HepG2 (cell line): ENCODE data around the gene DNLZ. TPM values are rescaled to one million over a fixed set of nuclear protein-coding genes. Genes with fewer than 3 reads are reported as not detected.

Experiments
- KDM2A ChIP-seq: sonication (generic); formaldehyde crosslinking; IDR thresholded peaks from 2 replicates; pipeline ENCODE4 v1.4.0; 2020; ENCODE audit warnings: low read depth, missing genetic modification reagents, borderline replicate concordance
- KDM3A ChIP-seq: IDR thresholded peaks from 2 replicates; pipeline ENCODE4 v1.6.1; 2018; ENCODE audit warnings: low read depth, missing compliant biosample characterization
- KLF12 ChIP-seq: sonication (generic); formaldehyde crosslinking; IDR thresholded peaks from 2 replicates; pipeline ENCODE4 v1.4.0; 2020; ENCODE audit warnings: missing genetic modification reagents, borderline replicate concordance
- MAZ ChIP-seq, 2 experiments: sonication (generic) in 1 of 2; formaldehyde crosslinking in 1 of 2; IDR thresholded peaks; 2 replicates each; pipeline versions ENCODE4 v1.5.0 to v1.6.1; 2012 to 2020; ENCODE audit warnings: low read depth in 2 of 2, mild to moderate bottlenecking in 2 of 2, borderline replicate concordance in 1 of 2, improper control_type of control experiment in 1 of 2, low read length in 1 of 2, missing genetic modification reagents in 1 of 2, moderate library complexity in 1 of 2
- MED13 ChIP-seq: sonication (generic); formaldehyde crosslinking; IDR thresholded peaks from 2 replicates; pipeline ENCODE4 v1.5.0; 2020; ENCODE audit warnings: missing genetic modification reagents
- MYC ChIP-seq: sonication (generic); formaldehyde crosslinking; IDR thresholded peaks from 2 replicates; pipeline ENCODE4 v1.9.0; 2021; ENCODE audit warnings: missing genetic modification reagents, borderline replicate concordance
- NRL ChIP-seq: sonication (generic); formaldehyde crosslinking; IDR thresholded peaks from 2 replicates; pipeline ENCODE4 v1.5.0; 2020; ENCODE audit warnings: missing genetic modification reagents, mild to moderate bottlenecking, moderate library complexity, borderline replicate concordance
- SALL2 ChIP-seq: sonication (generic); formaldehyde crosslinking; IDR thresholded peaks from 2 replicates; pipeline ENCODE4 v1.8.1; 2023; ENCODE audit warnings: mild to moderate bottlenecking, missing genetic modification reagents, inconsistent platforms
- SMARCC2 ChIP-seq: fragments of 450-650 bp; IDR thresholded peaks from 2 replicates; pipeline ENCODE4 v1.6.1; 2017; ENCODE audit warnings: antibody characterized with exemption, mild to moderate bottlenecking
- SMC3 ChIP-seq: IDR thresholded peaks from 2 replicates; pipeline ENCODE4 v1.6.1; 2011; ENCODE audit warnings: low read length, improper control_type of control experiment
- SP2 ChIP-seq: sonication (generic); formaldehyde crosslinking; IDR thresholded peaks from 2 replicates; pipeline ENCODE4 v1.5.1; 2020; ENCODE audit warnings: mild to moderate bottlenecking, missing genetic modification reagents
- ZNF549 ChIP-seq: sonication (generic); formaldehyde crosslinking; IDR thresholded peaks from 2 replicates; pipeline ENCODE4 v1.5.0; 2020; ENCODE audit warnings: missing genetic modification reagents
- ZNF776 ChIP-seq: sonication (generic); formaldehyde crosslinking; IDR thresholded peaks from 2 replicates; pipeline ENCODE4 v1.4.0; 2020; ENCODE audit warnings: mild to moderate bottlenecking, missing genetic modification reagents
- polyA plus RNA-seq, 8 experiments: library from polyadenylated mRNA; depleted of rRNA in 3 of 8; stranded (reverse) in 7 of 8; unstranded in 1 of 8; fragments of >200 nt; fragmentation: Illumina TruSeq in 4 of 8; extraction: Trizol in 4 of 8; gene quantifications; 2 replicates each; pipeline versions ENCODE4 v1.2.1 to v1.2.3, GENCODE V29; 2011 to 2016; ENCODE audit warnings: low read depth in 4 of 8, missing spikeins in 1 of 8, mixed read lengths in 1 of 8; ENCODE audit not compliant: insufficient read depth in 1 of 8
- total RNA-seq, 5 experiments: library from RNA; depleted of rRNA; stranded (reverse); fragments of >200 nt; fragmentation: Illumina TruSeq; extraction: Trizol; gene quantifications; 2 replicates each; pipeline ENCODE4 v1.2.3, GENCODE V29; 2016; ENCODE audit warnings: low read depth in 1 of 5
- TF ChIP-seq, protein P1 (sequence below): sonication (generic); formaldehyde crosslinking; IDR thresholded peaks from 2 replicates; pipeline ENCODE4 v1.5.0; 2020; ENCODE audit warnings: missing genetic modification reagents
- TF ChIP-seq, protein P2 (sequence below): IDR thresholded peaks from 2 replicates; pipeline ENCODE4 v1.6.1; 2016; ENCODE audit warnings: mild to moderate bottlenecking
- TF ChIP-seq, protein P3 (sequence below): sonication (generic); formaldehyde crosslinking; IDR thresholded peaks from 2 replicates; pipeline ENCODE4 v1.9.0; 2021; ENCODE audit warnings: mild to moderate bottlenecking, missing genetic modification reagents
- TF ChIP-seq, protein P4 (sequence below): sonication (generic); formaldehyde crosslinking; IDR thresholded peaks from 2 replicates; pipeline ENCODE4 v1.4.0; 2020; ENCODE audit warnings: missing genetic modification reagents, borderline replicate concordance

Gene DNLZ
- total and polyA plus RNA-seq, 2 of the 13 experiments (the other 11 are each of a cell fraction or from before 2014, with no cell fraction given), result 3.4 to 8.0 TPM

DNA sequence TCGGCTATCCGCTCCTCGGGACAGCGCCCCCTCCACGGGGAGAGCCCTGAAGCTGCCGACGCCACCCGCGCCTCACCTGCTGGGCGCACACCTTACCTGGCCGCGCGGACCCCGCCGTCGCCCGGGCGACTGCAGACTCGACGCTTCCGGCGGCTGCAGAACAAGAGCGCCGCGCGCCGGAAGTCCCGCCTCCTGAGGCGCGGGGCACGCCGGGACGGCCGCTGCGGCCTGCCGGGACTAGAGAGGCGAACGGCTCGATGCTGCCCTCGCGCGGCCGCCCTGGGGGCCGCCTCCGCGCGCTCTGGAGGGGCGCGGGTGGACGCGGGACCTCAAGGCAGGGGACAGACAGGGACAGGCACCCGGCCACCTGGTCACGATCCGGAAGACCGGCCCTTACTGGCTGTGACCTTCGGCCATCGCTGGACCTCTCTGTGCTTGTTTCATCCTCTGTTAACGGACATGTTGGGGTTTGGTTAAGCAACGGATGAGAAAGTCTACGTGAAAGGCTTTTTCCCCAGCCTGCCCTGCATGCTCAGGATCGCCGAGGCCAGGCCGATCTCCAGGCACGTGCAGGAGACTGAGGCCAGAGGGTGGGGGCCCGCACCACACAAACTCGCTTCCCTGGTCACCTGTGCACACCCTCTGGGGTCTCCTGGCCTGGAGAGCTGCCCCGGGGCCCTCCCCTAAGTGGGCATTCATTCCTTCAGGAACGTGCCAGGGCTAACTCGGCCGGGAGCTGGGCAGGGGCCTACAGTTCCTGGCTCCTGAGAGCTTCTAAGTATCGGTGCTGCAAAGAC, 36.7 kb upstream of the DNLZ start, which contains the start of gene SNAPC4 (continued):
- TF ChIP-seq, protein P1, sequence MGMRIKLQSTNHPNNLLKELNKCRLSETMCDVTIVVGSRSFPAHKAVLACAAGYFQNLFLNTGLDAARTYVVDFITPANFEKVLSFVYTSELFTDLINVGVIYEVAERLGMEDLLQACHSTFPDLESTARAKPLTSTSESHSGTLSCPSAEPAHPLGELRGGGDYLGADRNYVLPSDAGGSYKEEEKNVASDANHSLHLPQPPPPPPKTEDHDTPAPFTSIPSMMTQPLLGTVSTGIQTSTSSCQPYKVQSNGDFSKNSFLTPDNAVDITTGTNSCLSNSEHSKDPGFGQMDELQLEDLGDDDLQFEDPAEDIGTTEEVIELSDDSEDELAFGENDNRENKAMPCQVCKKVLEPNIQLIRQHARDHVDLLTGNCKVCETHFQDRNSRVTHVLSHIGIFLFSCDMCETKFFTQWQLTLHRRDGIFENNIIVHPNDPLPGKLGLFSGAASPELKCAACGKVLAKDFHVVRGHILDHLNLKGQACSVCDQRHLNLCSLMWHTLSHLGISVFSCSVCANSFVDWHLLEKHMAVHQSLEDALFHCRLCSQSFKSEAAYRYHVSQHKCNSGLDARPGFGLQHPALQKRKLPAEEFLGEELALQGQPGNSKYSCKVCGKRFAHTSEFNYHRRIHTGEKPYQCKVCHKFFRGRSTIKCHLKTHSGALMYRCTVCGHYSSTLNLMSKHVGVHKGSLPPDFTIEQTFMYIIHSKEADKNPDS (CRISPR knock-in tag), result 0 out of 2 replicates have a peak, but pooled peaks have one; percentile 52
- TF ChIP-seq KDM2A (peak; percentile 87), MED13 (no peak), KLF12 (CRISPR knock-in tag) (peak; percentile 71; the same call in 1 of the 2 replicates), SMC3 (peak; percentile 24; the same call in 1 of the 2 replicates), MAZ (IDR thresholded peaks at IDR 0.05; ENCODE audit: borderline replicate concordance, low read depth, low read length) (peak; percentile 58; the same call in 1 of the 2 replicates), MAZ (CRISPR knock-in tag; IDR thresholded peaks at IDR 0.05; ENCODE audit: low read depth) (peak; percentile 86), SALL2 (CRISPR knock-in tag) (peak; percentile 88), ZNF549 (CRISPR knock-in tag) (no peak), ZNF776 (CRISPR knock-in tag) (peak; percentile 40; the same call in 1 of the 2 replicates), SP2 (CRISPR knock-in tag) (peak; percentile 94), SMARCC2 (no peak), MYC (CRISPR knock-in tag) (peak; percentile 71), KDM3A (CRISPR knock-in tag) (0 out of 2 replicates have a peak, but pooled peaks have one; percentile 62), NRL (CRISPR knock-in tag) (no peak; the same call in 1 of the 2 replicates)
- TF ChIP-seq, protein P2, sequence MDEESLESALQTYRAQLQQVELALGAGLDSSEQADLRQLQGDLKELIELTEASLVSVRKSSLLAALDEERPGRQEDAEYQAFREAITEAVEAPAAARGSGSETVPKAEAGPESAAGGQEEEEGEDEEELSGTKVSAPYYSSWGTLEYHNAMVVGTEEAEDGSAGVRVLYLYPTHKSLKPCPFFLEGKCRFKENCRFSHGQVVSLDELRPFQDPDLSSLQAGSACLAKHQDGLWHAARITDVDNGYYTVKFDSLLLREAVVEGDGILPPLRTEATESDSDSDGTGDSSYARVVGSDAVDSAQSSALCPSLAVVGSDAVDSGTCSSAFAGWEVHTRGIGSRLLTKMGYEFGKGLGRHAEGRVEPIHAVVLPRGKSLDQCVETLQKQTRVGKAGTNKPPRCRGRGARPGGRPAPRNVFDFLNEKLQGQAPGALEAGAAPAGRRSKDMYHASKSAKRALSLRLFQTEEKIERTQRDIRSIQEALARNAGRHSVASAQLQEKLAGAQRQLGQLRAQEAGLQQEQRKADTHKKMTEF (CRISPR knock-in tag), result peak; percentile 54; the same call in 1 of the 2 replicates
- TF ChIP-seq, protein P3, sequence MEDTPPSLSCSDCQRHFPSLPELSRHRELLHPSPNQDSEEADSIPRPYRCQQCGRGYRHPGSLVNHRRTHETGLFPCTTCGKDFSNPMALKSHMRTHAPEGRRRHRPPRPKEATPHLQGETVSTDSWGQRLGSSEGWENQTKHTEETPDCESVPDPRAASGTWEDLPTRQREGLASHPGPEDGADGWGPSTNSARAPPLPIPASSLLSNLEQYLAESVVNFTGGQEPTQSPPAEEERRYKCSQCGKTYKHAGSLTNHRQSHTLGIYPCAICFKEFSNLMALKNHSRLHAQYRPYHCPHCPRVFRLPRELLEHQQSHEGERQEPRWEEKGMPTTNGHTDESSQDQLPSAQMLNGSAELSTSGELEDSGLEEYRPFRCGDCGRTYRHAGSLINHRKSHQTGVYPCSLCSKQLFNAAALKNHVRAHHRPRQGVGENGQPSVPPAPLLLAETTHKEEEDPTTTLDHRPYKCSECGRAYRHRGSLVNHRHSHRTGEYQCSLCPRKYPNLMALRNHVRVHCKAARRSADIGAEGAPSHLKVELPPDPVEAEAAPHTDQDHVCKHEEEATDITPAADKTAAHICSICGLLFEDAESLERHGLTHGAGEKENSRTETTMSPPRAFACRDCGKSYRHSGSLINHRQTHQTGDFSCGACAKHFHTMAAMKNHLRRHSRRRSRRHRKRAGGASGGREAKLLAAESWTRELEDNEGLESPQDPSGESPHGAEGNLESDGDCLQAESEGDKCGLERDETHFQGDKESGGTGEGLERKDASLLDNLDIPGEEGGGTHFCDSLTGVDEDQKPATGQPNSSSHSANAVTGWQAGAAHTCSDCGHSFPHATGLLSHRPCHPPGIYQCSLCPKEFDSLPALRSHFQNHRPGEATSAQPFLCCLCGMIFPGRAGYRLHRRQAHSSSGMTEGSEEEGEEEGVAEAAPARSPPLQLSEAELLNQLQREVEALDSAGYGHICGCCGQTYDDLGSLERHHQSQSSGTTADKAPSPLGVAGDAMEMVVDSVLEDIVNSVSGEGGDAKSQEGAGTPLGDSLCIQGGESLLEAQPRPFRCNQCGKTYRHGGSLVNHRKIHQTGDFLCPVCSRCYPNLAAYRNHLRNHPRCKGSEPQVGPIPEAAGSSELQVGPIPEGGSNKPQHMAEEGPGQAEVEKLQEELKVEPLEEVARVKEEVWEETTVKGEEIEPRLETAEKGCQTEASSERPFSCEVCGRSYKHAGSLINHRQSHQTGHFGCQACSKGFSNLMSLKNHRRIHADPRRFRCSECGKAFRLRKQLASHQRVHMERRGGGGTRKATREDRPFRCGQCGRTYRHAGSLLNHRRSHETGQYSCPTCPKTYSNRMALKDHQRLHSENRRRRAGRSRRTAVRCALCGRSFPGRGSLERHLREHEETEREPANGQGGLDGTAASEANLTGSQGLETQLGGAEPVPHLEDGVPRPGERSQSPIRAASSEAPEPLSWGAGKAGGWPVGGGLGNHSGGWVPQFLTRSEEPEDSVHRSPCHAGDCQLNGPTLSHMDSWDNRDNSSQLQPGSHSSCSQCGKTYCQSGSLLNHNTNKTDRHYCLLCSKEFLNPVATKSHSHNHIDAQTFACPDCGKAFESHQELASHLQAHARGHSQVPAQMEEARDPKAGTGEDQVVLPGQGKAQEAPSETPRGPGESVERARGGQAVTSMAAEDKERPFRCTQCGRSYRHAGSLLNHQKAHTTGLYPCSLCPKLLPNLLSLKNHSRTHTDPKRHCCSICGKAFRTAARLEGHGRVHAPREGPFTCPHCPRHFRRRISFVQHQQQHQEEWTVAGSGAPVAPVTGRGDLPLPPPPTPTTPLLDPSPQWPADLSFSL, result no peak
- TF ChIP-seq, protein P4, sequence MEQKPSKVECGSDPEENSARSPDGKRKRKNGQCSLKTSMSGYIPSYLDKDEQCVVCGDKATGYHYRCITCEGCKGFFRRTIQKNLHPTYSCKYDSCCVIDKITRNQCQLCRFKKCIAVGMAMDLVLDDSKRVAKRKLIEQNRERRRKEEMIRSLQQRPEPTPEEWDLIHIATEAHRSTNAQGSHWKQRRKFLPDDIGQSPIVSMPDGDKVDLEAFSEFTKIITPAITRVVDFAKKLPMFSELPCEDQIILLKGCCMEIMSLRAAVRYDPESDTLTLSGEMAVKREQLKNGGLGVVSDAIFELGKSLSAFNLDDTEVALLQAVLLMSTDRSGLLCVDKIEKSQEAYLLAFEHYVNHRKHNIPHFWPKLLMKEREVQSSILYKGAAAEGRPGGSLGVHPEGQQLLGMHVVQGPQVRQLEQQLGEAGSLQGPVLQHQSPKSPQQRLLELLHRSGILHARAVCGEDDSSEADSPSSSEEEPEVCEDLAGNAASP, result no peak
